B cell (primary cell): ENCODE results near the gene ZNF146.

Experiments used
- CTCF ChIP-seq: fragments of 200-600 bp; IDR thresholded peaks from one replicate; pipeline ENCODE4 v1.8.0; 2022; ENCODE audit warnings: antibody characterized with exemption, mild to moderate bottlenecking
- EZH2 ChIP-seq: IDR thresholded peaks from 2 replicates; pipeline ENCODE4 v1.6.1; 2012; ENCODE audit warnings: borderline replicate concordance, low read depth, mild to moderate bottlenecking, moderate library complexity, low read length; ENCODE audit not compliant: insufficient read depth, poor library complexity, severe bottlenecking

- TF ChIP-seq CTCF = no peak
- no peak for TF ChIP-seq EZH2
Measured at GRCh38 chr19:36244066-36244465, 29.2 kb downstream of the ZNF146 start.
